GM13976 (cell line): ENCODE data around the gene SAMD4A.
A peak's percentile ranks its signal among the peaks of the same experiment; 100 is the strongest.

Experiments used
- DNase-seq: peaks from one replicate; pipeline ENCODE4 v3.0.0; 2012; ENCODE audit warnings: low spot score
- in situ Hi-C: fragments of 300-500 bp; cut with MboI; formaldehyde crosslinking; loops from one replicate; pipeline ENCODE4 v1.12.0; 2022; ENCODE audit warnings: low sequenced_read_pairs, mixed read lengths, inconsistent platforms; ENCODE audit not compliant: unreplicated experiment
- TF ChIP-seq, protein P1 (sequence below): IDR thresholded peaks from 2 replicates; pipeline ENCODE4 v1.5.1; 2012; ENCODE audit warnings: borderline replicate concordance, mild to moderate bottlenecking; ENCODE audit not compliant: insufficient read depth; ENCODE audit errors: extremely low read depth, missing control alignments, control extremely low read depth

Gene SAMD4A

DNA sequence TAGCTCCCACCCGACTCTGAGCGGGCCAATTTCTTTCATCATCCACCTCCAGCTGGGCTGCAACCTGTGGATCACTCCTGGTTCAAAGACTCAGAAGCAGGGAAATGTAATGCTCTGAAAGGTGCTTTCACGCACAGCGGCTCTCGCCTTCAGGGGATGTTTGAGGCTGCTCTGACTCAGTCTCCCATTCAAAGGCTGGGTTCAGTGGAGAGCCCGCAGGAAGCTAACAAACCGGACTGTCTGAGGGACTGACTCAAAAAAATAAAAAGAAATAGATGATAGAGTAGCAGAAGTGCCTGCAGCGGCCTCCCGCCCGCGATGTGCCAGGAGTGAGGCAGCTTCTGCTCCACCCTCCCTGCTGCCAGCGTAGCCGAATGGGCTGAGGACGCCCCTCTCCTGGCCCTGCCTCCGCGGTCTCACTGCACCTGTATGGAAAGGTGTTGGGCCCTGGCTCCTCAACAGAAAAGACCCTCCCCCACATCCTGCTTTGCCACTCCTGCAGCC, 237.7 kb downstream of the SAMD4A start:
- in situ Hi-C loops, result no loop called here
- DNase-seq, result no peak
- TF ChIP-seq, protein P1, sequence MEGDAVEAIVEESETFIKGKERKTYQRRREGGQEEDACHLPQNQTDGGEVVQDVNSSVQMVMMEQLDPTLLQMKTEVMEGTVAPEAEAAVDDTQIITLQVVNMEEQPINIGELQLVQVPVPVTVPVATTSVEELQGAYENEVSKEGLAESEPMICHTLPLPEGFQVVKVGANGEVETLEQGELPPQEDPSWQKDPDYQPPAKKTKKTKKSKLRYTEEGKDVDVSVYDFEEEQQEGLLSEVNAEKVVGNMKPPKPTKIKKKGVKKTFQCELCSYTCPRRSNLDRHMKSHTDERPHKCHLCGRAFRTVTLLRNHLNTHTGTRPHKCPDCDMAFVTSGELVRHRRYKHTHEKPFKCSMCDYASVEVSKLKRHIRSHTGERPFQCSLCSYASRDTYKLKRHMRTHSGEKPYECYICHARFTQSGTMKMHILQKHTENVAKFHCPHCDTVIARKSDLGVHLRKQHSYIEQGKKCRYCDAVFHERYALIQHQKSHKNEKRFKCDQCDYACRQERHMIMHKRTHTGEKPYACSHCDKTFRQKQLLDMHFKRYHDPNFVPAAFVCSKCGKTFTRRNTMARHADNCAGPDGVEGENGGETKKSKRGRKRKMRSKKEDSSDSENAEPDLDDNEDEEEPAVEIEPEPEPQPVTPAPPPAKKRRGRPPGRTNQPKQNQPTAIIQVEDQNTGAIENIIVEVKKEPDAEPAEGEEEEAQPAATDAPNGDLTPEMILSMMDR, result no peak

DNA sequence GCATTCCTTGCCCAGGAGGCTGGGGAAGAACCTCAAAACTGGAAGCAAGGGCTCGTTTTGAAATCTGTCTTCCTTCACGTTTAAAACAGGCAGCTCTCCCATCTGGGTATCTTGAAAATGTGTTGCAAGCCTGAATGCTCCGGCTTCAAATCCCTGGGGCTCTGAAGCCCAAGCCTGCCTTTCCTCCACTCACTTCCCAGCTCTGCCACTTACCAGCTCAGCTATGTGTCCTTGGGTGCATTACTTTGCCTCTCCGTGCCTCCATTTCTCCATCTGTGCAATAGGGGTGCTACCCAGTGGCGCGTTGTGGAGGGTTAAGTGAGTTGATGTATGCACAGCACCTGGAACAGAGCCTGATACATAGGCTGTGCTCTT, 238.1 kb downstream of the SAMD4A start:
- no peak for DNase-seq
- in situ Hi-C loops, result no loop called here
- TF ChIP-seq, protein P1, result no peak

DNA sequence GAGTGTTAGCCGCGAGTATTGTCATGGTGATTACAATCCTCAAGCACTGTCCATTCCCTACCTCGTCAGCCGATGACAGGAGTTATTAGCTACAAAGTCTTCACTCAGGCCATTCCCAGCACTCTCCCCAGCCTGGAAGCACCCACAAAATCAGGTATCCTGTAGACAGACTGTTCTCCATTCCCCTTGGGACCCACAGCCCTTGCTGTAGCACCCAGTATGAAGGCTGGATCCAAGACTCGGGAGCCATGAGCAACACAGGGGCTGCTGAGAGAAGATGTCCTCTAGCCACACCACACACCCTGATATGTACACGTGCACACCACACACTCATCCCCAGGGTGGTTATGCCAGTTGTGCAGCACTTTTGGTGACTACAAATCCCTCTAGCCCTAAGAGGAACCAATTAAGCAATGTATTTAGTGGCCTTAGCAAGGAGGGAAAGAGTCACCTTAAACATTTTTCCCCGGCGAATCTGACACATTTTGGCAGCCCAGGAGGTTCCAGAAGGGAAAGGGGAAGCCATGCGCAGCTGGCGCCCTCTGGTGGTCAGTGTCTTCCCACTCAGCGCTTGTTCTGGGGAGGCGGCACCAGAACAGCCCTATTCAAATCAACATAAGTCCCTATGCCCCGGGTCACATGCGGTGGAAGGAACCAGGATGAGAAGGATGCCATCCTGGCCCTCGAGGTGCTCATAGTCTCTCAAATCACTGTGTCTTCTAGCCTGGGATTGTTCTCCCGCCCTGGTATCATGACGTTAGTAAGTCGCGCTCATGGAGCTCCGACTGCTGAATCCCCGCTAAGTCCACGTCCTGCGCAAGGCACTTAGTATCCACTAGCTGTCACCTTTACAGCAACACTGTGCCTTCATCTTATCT, 238.8 kb downstream of the SAMD4A start:
- peak; percentile 81 for DNase-seq
- TF ChIP-seq, protein P1, result peak; percentile 92
- in situ Hi-C loops, result no loop called here

DNA sequence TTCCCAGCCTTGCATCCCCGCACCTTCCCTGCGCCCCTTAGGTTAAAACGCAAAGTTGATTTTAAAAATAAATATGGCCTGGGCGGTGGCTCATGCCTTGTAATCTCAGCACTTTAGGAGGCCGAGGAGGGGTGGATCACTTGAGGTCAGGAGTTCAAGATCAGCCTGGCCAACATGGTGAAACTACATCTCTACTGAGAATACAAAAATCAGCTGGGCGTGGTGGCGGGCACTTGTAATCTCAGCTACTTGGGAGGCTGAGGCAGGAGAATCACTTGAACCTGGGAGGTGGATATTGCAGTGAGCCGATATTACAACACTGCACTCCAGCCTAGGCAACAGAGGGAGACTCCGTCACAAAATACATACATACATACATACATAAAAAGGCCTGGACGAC, 239.7 kb downstream of the SAMD4A start:
- in situ Hi-C loops, result no loop called here
- TF ChIP-seq, protein P1, result no peak
- DNase-seq, result no peak

DNA sequence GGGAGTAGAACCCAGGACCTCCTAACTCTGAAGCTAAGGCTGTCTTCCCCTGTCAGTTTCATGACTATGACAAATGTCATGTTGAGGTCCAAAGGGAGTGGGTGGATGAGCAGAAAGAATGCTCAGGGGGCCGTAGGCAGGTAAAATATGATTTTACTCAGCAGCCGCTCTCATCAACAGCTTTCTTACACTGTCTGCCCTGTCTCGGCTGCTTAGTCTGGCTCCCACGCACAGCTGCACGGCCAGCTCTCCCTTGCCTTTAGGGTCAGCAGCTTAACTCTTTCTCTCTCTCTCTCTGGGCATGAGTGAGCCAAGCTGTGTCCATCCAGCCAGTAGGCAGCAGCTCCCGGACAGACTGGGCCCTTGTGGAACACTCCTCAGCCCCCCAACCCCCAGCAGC, 240.5 kb downstream of the SAMD4A start:
- in situ Hi-C loops, result no loop called here
- no peak for DNase-seq
- TF ChIP-seq, protein P1, result no peak

DNA sequence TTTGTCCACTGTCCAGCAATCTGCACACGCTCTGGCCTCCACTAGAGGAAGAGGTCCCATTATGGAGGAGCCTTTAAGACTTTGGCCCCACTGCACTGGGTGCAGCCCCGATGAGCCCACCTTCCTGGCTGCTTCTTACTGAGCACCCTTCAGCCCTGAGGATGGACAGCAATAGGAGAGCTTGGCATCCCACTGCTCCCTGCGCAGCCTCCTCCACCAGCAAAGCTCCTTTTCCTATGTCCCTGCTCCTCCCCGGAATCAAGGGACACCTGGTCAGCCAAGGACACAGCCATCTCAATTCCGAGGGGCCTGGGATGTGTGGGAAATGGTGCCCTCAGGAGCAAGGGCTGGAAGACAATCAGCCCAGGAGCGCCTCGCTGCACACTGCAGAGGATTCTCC, 241.0 kb downstream of the SAMD4A start:
- DNase-seq, result no peak
- in situ Hi-C loops, result no loop called here
- TF ChIP-seq, protein P1, result no peak
